ENCODE measurements around the gene ZC3H14. TPM values are rescaled to one million over a fixed set of nuclear protein-coding genes. Genes with fewer than 3 reads are reported as not detected.

ZC3H14 gene
- polyA plus RNA-seq, 3 donors from 2014 or later, result 28.3 to 48.4 (median 36.1) TPM

DNA sequence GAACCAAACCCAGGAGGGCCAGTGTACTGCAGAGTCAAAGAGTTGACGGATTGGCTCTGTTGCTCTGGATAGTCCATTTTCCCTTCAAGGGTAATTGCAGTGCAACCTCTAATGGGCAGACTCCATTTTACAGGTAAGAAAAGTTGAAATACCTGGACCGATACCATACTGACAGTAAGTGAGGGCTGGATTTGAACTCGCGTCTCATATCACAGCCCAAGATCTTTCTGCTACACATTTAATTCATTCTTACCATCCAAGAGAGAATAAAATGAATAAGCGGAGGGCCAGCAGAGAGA is 356 bp upstream of the ZC3H14 start:
- H3K27ac Mint-ChIP-seq, result peak overlapping the region; percentile 66 to 92 (median 83)
- H3K4me1 Mint-ChIP-seq, result peaks cover 31 to 35% of the 10 kb centered on the region in 2 donors
- DNase-seq, result no peak
- peak overlapping the region; percentile 88 to 96 (median 90) for H3K4me3 Mint-ChIP-seq
- H3K9me3 Mint-ChIP-seq, result no peaks in the 10 kb centered on the region
- peaks cover 9 to 31% (median 30%) of the 10 kb centered on the region in 3 donors for H3K27me3 Mint-ChIP-seq (ENCODE audit: low read depth in 3 of 3)
- no peaks in the 10 kb centered on the region for H3K36me3 Mint-ChIP-seq

DNA sequence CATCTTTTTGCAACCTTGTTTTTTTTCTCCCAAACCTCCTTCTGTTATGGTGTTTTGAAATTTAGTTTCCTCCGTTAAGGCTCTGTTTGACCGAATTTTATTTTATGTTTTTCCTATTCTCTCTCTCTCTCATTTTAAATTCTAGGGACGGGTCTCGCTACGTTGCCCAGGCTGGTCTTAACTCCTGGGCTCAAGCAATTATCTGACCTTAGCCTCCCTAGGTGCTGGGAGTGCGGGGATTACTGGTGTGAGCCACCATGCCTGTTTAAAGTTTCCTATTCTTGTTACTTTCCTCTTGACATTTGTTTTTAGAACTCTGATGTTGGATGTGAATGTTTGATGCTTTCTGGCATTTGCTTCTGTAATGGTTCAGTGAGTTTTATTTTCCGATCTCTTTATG is 1.0 kb downstream of the ZC3H14 start:
- Mint-ChIP-seq H3K4me3 (peak overlapping the region; percentile 82 to 92 (median 86)), H3K27ac (peak overlapping the region; percentile 52 to 80 (median 62)), H3K36me3 (peaks cover 5 to 8% (median 6%) of the 10 kb centered on the region in 3 donors), H3K9me3 (no peaks in the 10 kb centered on the region), H3K4me1 (peaks cover 29 to 31% of the 10 kb centered on the region in 2 donors), H3K27me3 (ENCODE audit: low read depth in 3 of 3) (peaks cover 9 to 28% (median 26%) of the 10 kb centered on the region in 3 donors)
- no peak for DNase-seq

DNA sequence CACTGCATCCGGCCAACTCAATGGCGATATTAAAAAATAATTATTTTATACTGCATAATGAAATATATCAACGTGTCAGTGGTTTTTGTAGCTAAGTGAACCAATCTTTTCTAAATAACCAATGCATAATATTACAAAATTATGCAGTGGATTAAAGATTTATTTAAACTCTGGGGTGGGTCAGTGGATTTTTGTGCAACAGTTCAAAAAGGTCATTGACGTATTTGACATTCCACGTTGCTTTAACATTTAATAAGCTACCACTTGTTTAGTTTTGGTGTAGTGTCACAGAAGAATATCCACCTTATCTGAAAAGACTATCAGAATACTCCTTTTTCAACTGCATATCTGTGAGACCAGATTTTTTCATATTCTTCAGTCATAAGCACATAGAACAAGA is 2.6 kb downstream of the ZC3H14 start:
- no peak overlapping the region for H3K27ac Mint-ChIP-seq
- H3K4me1 Mint-ChIP-seq, result peaks cover 29 to 36% of the 10 kb centered on the region in 2 donors
- no peak for DNase-seq
- H3K27me3 Mint-ChIP-seq (ENCODE audit: low read depth in 3 of 3), result peaks cover 9 to 27% (median 22%) of the 10 kb centered on the region in 3 donors
- no peaks in the 10 kb centered on the region for H3K9me3 Mint-ChIP-seq
- peaks cover 10 to 21% (median 20%) of the 10 kb centered on the region in 3 donors for H3K36me3 Mint-ChIP-seq
- peak overlapping the region in 1 of 5 donors; percentile 11 for H3K4me3 Mint-ChIP-seq

DNA sequence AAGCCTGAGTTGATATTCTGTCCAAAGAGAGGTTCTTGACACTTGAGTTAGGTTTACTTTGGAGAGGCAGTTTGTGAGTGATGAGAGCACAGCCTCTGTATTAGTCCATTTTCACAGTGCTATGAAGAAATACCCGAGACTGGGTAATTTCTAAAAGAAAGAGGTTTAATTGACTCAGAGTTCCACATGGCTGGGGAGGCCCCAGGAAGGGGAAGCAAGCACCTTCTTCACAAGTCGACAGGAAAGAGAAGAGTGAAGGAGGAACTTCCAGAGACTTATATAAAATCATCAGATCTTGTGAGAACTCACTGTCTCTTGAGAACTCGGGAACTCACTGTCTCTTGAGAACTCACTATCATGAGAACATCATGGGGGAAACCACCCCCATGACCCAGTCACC is 5.4 kb downstream of the ZC3H14 start:
- Mint-ChIP-seq H3K27ac (no peak overlapping the region), H3K4me3 (no peak overlapping the region)

DNA sequence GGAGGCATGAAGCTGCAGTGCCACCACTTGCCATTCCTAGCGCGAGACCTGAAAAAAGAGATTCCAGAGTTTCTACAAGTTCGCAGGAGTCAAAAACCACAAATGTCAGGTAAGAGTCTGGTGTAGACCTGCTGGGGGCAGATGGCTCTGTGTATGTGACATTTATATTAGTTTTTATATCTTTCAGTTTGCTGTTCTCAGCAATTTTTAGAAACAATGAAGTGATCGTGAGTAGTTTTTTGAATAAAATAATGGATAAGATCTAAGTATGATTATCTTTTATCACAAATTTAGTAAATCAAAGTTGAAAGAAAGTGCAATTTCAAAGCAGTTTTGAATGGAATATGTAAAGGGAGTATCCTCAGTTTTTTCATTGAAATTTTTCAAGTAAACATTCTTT is 9.3 kb downstream of the ZC3H14 start:
- no peaks in the 10 kb centered on the region for H3K27me3 Mint-ChIP-seq (ENCODE audit: low read depth in 3 of 3)
- peaks cover 46 to 59% (median 56%) of the 10 kb centered on the region in 3 donors for H3K36me3 Mint-ChIP-seq
- no peak overlapping the region for H3K27ac Mint-ChIP-seq

More for the DNA sequence above, 5.4 kb downstream of the ZC3H14 start:
- Mint-ChIP-seq H3K27me3 (ENCODE audit: low read depth in 3 of 3) (peaks cover 0 to 7% (median 5%) of the 10 kb centered on the region in 3 donors), H3K36me3 (peaks cover 23 to 41% (median 38%) of the 10 kb centered on the region in 3 donors), H3K9me3 (no peaks in the 10 kb centered on the region), H3K4me1 (peaks cover 16 to 27% of the 10 kb centered on the region in 2 donors)
- DNase-seq, result no peak

DNA sequence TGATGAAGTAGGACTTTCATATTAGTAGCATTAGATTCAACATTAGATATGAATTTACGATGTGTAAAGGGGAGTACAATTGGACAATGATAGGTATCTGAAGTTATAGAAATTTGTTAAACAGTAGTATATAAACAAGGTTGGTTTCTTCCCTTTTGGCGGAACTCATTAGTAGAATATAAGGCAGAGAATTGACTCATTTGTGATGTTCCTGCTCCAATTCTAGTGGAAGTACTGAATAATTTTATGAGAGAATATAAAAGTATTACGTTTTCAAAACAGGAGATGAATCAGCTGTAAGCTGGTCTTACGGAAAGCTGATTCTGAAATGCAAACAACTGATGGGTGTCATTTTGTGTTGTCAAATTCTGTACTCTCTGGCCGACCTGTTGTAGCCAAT is 13.4 kb downstream of the ZC3H14 start:
- Mint-ChIP-seq H3K4me1 (no peaks in the 10 kb centered on the region), H3K4me3 (no peak overlapping the region), H3K27ac (no peak overlapping the region), H3K9me3 (no peaks in the 10 kb centered on the region), H3K27me3 (ENCODE audit: low read depth in 3 of 3) (no peaks in the 10 kb centered on the region), H3K36me3 (peaks cover 53 to 61% (median 53%) of the 10 kb centered on the region in 3 donors)
- no peak for DNase-seq

More for the DNA sequence above, 9.3 kb downstream of the ZC3H14 start:
- no peak for DNase-seq
- no peaks in the 10 kb centered on the region for H3K9me3 Mint-ChIP-seq
- no peak overlapping the region for H3K4me3 Mint-ChIP-seq
- peaks cover 0 to 7% of the 10 kb centered on the region in 2 donors for H3K4me1 Mint-ChIP-seq

DNA sequence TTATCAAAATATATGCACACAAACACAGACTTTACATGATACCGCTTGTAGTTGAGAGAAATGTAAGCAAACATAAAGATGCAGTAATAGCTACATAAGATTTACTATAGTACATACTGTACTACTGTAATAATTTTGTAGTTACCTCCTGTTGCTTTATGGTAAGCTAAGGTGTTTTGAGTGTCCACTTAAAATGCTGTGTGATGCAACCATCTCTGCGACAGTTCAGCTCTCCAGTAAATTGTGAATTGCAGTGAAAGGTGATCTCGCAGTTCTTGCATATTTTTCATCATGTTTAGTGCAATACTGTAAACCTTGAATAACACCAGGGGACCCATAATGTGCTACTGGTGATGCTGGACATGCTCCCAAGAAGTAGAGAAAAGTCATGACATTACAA is 21.6 kb downstream of the ZC3H14 start:
- no peak for DNase-seq
- Mint-ChIP-seq H3K27ac (no peak overlapping the region), H3K9me3 (no peaks in the 10 kb centered on the region), H3K4me3 (no peak overlapping the region), H3K36me3 (peaks cover 19 to 60% (median 35%) of the 10 kb centered on the region in 3 donors), H3K4me1 (peaks cover 0 to 12% of the 10 kb centered on the region in 2 donors), H3K27me3 (ENCODE audit: low read depth in 3 of 3) (peaks cover 0 to 2% (median 1%) of the 10 kb centered on the region in 3 donors)

DNA sequence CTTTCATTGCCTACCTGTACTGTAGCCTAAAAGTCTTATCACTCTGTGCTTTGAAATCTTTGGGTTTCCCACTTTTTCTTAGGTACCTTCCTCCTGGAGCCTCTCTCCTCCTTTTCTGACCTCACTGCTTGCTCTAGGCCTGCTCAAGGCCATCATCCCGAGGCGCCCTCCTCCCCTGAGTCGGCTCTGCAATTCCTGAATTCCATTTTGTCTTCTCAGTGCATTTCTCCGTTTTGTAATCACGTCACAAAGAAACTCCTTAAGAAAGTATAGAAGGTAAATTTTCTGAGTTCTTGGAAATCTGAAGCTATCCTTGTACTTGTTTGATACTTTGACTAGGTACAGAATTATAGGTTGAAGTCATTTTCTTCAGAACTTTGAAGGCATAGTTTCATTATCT is 25.2 kb downstream of the ZC3H14 start:
- H3K27ac Mint-ChIP-seq, result no peak overlapping the region
- H3K4me3 Mint-ChIP-seq, result no peak overlapping the region
- peaks cover 0 to 2% (median 0%) of the 10 kb centered on the region in 3 donors for H3K27me3 Mint-ChIP-seq (ENCODE audit: low read depth in 3 of 3)
- DNase-seq, result no peak
- H3K36me3 Mint-ChIP-seq, result peaks cover 22 to 59% (median 37%) of the 10 kb centered on the region in 3 donors
- peaks cover 0 to 6% of the 10 kb centered on the region in 2 donors for H3K4me1 Mint-ChIP-seq
- no peaks in the 10 kb centered on the region for H3K9me3 Mint-ChIP-seq

DNA sequence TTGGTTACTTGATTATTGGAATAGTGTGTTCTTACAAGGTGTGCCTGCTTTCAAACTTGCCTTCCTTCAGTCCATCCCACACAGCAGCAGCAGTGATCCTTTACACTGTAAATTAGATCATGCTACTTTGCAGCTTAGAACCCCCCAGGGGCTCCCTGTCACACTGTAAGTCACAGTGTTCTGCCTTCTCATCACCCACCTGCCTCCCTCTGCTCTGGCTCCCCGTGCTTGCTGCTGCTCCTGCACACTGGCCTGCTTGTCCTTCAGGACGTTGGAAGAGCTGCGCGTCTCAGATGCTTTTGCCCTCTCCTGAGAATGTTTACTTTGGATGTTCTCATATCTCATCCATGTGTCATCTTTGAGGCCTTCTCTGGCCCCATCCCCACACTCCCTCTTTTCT is 27.3 kb downstream of the ZC3H14 start:
- peaks cover 30 to 57% (median 45%) of the 10 kb centered on the region in 3 donors for H3K36me3 Mint-ChIP-seq
- H3K27me3 Mint-ChIP-seq (ENCODE audit: low read depth in 3 of 3), result peaks cover 0 to 2% (median 0%) of the 10 kb centered on the region in 3 donors
- H3K27ac Mint-ChIP-seq, result peak overlapping the region in 1 of 6 donors; percentile 27
- no peak for DNase-seq
- H3K4me3 Mint-ChIP-seq, result no peak overlapping the region
- no peaks in the 10 kb centered on the region for H3K9me3 Mint-ChIP-seq
- H3K4me1 Mint-ChIP-seq, result no peaks in the 10 kb centered on the region

DNA sequence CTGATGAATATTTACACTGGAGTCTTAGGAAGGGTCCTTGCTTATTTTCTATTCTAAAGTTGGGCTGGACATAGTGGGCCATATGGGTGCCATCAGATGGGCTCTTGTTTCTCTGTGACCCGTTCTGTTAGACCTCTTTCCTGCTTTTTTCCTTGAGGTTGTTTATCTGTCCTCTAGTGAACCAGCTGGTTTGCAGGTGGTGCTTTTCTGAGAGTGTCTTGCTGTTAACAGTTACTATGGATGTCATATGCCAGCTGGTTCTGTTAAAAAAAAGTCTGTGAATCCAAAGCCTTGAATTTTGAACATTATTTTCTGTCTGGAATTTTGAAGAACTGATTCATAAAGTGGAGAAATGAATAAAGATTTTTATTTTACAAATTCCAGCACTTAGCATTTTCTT is 29.2 kb downstream of the ZC3H14 start:
- Mint-ChIP-seq H3K27me3 (ENCODE audit: low read depth in 3 of 3) (peaks cover 0 to 2% (median 0%) of the 10 kb centered on the region in 3 donors), H3K27ac (no peak overlapping the region), H3K4me1 (no peaks in the 10 kb centered on the region), H3K36me3 (peaks cover 32 to 60% (median 39%) of the 10 kb centered on the region in 3 donors), H3K4me3 (no peak overlapping the region), H3K9me3 (no peaks in the 10 kb centered on the region)
- no peak for DNase-seq

DNA sequence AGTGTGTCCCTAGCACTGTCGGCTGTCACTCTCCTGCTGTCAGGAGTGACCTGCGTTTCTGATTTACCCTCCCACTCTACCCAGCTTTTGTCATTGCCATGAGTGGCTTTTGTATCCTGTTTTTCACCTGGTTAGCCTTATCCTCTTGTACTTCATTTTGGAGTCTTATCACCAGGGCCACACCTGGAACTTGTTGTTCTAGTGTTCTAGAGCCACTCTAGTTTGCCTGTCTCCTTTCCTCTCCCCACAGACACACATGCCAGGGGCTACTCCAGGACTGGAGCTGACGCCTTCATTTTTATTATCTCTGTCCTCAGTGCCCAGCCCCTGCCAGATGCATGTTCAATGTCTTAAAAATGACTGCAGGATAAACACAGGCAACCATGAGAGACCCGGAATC is 34.2 kb downstream of the ZC3H14 start:
- no peak overlapping the region for H3K4me3 Mint-ChIP-seq
- peaks cover 2 to 16% of the 10 kb centered on the region in 2 donors for H3K4me1 Mint-ChIP-seq
- no peaks in the 10 kb centered on the region for H3K27me3 Mint-ChIP-seq (ENCODE audit: low read depth in 3 of 3)
- no peak overlapping the region for H3K27ac Mint-ChIP-seq
- H3K36me3 Mint-ChIP-seq, result peaks cover 46 to 63% (median 50%) of the 10 kb centered on the region in 3 donors
- no peak for DNase-seq
- no peaks in the 10 kb centered on the region for H3K9me3 Mint-ChIP-seq

DNA sequence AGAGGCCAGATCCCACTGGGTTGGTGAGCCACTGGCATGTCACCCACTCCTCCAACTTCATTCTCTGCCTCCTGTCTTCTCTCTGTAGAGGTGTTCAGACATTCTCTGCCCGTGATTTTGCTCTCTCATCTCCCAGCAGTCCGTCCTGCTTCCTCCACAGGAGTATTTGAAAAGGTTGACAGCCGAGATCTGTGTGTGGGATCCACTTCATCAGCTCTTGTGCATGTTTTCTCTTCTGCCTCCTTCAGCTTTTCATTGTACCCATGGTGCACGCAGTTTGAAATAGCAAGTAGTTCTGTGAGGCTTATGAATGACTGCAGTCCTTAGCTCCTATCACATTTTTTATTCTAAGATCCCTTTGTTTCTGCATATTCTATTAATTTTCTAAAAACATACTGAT is 34.8 kb downstream of the ZC3H14 start:
- peaks cover 46 to 68% (median 54%) of the 10 kb centered on the region in 3 donors for H3K36me3 Mint-ChIP-seq
- H3K27ac Mint-ChIP-seq, result no peak overlapping the region
- no peak overlapping the region for H3K4me3 Mint-ChIP-seq
- no peaks in the 10 kb centered on the region for H3K27me3 Mint-ChIP-seq (ENCODE audit: low read depth in 3 of 3)
- DNase-seq, result no peak
- no peaks in the 10 kb centered on the region for H3K9me3 Mint-ChIP-seq
- peaks cover 2 to 16% of the 10 kb centered on the region in 2 donors for H3K4me1 Mint-ChIP-seq

DNA sequence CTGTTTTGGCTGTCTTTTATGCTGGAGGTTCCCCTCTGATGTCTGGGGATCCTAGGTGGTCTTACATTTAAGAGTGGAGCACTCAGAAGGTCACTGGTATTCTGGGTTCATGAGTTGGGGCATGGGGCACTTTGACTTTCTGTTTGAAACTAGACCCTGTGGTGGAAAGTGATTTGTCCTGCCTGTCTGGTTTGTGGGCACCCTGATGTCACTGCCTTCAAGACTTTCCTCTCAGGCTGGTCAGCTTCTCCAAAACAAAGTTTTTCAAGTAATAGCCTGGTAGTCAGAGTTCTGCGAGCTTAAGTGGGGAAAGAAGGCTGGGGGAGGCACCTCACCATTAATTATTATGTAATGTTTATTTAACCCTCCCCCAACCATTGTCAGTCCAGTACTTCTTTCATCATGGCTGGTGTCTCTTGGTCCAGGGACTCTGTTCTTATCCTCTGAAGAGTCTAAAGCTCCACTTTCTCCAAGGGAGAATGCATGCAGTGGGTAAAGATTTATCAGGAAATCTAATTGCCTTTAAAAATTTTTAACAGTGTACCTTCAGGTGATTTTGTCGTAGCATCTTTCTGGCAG is 35.3 kb downstream of the ZC3H14 start:
- Mint-ChIP-seq H3K9me3 (no peaks in the 10 kb centered on the region), H3K4me3 (no peak overlapping the region), H3K36me3 (peaks cover 47 to 73% (median 54%) of the 10 kb centered on the region in 3 donors), H3K4me1 (peaks cover 2 to 16% of the 10 kb centered on the region in 2 donors), H3K27me3 (ENCODE audit: low read depth in 3 of 3) (no peaks in the 10 kb centered on the region), H3K27ac (no peak overlapping the region)
- DNase-seq, result no peak

DNA sequence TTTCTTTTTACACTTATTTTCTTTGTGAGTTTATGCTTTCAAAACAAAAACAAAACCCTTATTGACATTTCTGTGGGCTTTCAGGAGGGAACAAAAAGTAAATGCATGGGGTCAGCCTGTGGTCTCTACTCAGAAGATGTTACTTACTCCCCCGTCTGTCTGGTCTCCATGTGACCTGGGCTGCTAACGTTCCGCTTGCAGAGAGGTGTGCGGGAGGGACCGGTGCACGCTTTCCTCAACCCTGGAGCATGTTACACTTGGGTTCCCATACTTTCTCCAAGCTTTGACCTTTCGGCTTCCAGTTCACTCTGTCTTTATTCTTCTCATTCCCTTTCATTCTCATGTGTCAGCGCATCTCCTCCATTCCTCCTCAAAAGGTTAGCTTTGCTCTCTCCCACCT is 36.5 kb downstream of the ZC3H14 start:
- H3K9me3 Mint-ChIP-seq, result no peaks in the 10 kb centered on the region
- peaks cover 2 to 16% of the 10 kb centered on the region in 2 donors for H3K4me1 Mint-ChIP-seq
- H3K36me3 Mint-ChIP-seq, result peaks cover 46 to 78% (median 57%) of the 10 kb centered on the region in 3 donors
- H3K27me3 Mint-ChIP-seq (ENCODE audit: low read depth in 3 of 3), result no peaks in the 10 kb centered on the region
- H3K4me3 Mint-ChIP-seq, result no peak overlapping the region
- DNase-seq, result no peak
- peak overlapping the region in 1 of 6 donors; percentile 19 for H3K27ac Mint-ChIP-seq
